ENCODE results near the gene HCST. TPM values are rescaled to one million over a fixed set of nuclear protein-coding genes. Genes with fewer than 3 reads are reported as not detected.

HCST gene
- total RNA-seq, 1 donor from 2014 or later = 0.39 TPM

DNA sequence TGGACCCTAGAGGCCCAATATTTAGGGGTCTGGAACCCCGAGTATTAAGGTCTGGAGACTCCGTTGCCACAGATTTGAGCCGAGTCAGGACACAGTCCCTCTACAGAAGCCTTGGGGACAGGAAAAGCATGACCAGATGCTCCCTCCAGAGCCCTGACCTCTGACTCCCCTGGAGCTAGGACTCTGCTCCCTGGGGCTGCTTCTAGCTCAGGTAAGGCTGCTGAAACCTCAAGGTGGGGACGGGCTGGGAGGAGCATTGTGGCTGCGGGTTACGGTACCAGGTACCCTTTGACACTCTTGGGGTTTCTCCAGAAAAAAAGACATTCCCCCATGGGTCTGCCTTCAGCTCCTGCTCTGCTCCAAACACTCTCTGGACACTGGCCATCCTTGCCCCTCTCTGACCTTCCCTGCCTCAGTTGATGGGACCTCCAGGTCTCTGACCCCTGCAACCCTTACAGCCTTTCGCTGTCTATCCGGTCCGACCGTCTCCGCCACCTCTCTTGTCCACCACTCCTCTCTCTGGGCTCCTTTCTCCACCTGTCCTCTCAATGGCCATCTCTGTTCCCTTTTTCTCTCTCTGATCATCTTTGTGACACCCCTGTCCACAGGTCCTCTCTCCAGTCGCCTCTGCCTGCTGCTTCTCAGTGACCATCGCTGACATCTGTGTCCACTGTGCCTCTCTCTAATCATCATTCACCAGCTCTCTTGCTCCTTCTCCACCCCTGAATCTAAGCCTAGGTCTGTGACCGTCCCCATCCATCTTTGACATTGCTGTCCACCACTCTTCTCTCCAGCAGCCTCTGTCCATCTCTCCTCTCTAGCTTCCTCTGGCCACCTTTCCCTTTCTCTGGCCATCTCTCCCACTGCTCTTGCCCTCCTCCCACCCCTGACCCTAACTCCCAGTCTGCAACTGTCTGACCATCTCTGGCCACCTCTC is 35.3 kb downstream of the HCST start:
- DNase-seq (ENCODE audit: low read depth in 2 of 2) = no peak

DNA sequence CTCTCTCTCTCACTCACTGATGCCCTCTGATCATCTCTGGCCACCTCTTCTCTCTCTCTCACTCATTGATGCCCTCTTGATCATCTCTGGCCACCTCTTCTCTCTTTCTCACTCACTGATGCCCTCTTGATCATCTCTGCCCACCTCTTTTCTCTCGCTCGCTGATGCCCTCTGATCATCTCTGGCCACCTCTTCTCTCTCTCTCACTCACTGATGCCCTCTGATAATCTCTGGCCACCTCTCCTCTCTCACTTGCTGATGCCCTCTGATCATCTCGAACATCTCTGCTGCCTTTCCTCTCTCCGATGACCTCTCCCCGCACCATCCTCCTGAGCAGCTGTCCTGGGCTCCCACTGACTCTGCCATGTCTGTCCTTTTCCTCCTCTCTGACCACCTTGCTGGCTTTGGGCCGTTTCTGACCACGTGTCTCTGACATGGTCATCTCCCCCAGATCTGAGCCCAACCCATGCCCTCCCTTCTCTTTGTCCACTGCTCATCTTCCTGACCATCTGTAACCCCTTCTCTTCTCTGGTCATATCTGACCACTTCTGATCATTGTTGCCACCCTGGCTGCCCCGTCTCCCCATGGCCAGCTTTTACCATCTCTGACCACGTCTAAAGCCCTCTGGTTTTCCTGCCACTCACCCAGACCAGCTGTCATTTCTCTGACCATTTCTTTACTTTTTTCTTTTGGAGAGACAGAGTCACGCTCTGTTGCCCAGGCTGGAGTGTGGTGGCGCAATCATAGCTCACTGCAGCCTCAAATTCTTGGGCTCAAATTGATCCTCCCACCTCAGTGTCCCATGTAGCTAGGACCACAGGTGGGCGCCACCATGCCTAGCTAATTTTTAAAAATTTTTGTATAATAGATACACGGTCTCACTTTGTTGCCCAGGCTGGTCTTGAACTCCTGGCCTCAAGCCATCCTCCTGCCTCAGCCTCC is 36.2 kb downstream of the HCST start:
- no peak for DNase-seq (ENCODE audit: low read depth in 2 of 2)

DNA sequence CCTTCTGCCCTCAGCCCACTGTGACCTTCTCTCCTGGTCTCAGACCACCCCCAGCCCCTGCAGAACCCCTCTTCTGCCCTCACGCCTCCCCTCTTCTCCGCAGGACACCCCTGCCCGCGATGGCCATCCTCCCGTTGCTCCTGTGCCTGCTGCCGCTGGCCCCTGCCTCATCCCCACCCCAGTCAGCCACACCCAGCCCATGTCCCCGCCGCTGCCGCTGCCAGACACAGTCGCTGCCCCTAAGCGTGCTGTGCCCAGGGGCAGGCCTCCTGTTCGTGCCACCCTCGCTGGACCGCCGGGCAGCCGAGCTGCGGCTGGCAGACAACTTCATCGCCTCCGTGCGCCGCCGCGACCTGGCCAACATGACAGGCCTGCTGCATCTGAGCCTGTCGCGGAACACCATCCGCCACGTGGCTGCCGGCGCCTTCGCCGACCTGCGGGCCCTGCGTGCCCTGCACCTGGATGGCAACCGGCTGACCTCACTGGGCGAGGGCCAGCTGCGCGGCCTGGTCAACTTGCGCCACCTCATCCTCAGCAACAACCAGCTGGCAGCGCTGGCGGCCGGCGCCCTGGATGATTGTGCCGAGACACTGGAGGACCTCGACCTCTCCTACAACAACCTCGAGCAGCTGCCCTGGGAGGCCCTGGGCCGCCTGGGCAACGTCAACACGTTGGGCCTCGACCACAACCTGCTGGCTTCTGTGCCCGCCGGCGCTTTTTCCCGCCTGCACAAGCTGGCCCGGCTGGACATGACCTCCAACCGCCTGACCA is 37.2 kb downstream of the HCST start:
- DNase-seq (ENCODE audit: low read depth in 2 of 2) = no peak

DNA sequence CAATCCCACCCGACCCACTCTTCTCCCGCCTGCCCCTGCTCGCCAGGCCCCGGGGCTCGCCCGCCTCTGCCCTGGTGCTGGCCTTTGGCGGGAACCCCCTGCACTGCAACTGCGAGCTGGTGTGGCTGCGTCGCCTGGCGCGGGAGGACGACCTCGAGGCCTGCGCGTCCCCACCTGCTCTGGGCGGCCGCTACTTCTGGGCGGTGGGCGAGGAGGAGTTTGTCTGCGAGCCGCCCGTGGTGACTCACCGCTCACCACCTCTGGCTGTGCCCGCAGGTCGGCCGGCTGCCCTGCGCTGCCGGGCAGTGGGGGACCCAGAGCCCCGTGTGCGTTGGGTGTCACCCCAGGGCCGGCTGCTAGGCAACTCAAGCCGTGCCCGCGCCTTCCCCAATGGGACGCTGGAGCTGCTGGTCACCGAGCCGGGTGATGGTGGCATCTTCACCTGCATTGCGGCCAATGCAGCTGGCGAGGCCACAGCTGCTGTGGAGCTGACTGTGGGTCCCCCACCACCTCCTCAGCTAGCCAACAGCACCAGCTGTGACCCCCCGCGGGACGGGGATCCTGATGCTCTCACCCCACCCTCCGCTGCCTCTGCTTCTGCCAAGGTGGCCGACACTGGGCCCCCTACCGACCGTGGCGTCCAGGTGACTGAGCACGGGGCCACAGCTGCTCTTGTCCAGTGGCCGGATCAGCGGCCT is 37.9 kb downstream of the HCST start:
- no peak for DNase-seq (ENCODE audit: low read depth in 2 of 2)

DNA sequence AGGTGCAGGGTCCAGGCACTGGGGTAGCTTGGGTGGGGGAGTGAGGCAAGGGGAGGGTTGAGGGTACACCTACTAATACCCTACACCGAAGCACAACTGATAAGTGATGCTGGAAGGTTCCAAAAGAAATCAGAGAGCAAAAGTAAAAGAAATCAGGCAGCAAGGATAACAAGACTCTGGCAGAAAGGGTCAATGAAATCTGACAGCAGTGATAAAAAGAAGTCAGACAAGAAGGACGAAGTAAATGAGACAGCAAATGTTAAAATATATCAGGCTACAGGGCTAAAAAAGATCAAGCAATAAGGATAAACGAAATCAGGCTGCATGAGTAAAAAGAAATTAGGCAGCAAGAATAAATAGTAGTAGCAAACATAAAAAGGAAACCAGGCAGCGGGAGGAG is 38.5 kb downstream of the HCST start:
- no peak for DNase-seq (ENCODE audit: low read depth in 2 of 2)

DNA sequence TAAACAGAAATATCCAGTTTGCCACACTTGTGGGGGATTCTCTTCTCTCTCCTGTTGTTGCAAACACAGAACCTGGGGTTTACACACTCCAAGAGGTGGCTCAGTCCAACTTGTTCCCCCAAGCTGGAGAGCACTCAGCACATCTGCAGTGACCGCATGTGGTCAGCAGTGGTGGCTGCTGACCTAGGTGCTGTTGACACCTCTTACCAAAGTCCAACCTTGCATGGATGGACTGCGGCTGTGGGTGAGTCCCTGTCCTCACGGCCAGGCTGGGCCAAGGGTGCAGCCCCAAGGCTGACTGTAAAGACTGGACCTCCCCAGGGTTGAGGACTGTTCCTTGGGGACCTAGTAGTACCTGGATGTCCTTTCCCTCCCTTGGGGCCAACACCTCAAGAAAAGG is 39.9 kb downstream of the HCST start:
- no peak for DNase-seq (ENCODE audit: low read depth in 2 of 2)

DNA sequence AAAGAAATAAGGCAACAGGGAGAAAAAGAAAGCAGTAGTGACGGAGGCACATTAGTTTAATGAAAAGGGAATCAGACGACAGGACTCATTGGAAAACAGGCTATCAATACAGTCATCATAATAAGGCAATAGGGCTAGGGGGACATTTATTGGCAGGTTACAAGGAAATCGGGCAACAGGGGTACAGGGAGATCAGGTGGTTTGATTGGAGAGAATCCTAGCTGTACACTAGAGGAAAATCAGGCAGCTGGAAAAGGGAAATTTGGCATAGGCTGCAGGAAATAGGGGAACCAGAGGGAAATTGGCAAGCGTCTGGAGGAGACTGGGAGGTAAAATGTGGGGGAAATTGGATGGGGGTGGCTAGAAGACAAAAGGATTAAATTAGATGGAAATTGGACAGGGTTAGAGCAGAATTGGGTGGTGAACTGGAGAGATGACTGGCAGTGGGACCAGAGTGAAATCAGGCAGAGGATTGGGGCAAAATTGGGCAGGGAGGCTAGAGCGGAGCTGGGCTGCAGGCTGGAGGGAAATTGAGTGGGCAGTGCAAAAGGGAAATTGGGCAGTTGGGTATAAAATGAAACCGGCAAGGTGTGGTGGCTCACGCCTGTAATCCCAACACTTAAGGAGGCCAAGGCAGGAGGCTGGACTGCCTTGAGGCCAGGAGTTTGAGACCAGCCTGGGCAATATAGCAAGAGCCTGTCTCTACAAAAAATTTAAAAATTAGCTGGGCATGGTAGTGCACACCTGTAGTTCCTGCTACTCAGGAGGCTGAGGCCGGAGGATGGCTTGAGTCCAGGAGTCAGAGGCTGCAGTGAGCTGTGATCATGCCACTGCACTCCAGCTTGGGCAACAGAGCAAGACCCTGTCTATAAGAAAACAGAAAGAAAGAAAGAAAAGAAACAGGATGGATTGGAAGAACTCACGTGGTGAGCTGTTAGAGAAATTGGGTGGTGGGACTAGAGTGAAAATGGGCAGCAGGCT is 41.3 kb downstream of the HCST start:
- DNase-seq (ENCODE audit: low read depth in 2 of 2) = no peak

DNA sequence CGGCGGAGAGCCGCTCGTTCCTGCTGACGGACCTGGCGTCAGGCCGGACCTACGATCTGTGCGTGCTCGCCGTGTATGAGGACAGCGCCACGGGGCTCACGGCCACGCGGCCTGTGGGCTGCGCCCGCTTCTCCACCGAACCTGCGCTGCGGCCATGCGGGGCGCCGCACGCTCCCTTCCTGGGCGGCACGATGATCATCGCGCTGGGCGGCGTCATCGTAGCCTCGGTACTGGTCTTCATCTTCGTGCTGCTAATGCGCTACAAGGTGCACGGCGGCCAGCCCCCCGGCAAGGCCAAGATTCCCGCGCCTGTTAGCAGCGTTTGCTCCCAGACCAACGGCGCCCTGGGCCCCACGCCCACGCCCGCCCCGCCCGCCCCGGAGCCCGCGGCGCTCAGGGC is 42.2 kb downstream of the HCST start:
- no peak for DNase-seq (ENCODE audit: low read depth in 2 of 2)

DNA sequence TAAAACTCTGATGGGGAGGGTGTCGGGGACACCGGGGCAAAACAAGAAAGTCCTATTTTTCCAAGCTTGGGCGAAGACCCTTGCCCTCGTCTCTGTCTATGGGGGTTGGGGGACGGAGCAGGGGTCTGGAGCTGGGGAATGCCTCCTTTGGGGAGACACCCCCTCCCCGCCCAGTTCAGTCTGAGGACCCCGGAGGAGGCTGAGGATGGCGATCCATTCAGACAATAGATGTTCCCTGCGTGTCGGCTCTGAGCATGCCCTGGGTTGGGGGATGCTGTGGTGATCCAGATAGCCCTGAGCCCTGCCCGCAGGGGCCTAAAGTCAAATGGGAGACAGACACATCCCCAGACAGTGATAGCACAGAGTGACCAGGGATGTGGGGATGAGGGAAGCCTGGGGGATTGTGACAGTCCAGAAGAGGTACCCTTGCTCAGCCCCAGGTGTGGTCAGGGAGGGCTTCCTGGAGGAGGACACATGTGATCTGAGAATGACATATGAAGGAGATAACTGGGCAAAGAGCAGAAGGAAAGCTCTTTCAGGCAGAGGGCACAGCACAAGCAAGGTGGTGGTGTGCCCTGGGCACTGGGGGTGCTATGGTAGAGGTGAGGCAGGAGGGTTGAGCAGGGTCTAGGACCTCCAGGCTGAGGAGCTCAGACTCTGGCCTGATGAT is 42.9 kb downstream of the HCST start:
- no peak for DNase-seq (ENCODE audit: low read depth in 2 of 2)

DNA sequence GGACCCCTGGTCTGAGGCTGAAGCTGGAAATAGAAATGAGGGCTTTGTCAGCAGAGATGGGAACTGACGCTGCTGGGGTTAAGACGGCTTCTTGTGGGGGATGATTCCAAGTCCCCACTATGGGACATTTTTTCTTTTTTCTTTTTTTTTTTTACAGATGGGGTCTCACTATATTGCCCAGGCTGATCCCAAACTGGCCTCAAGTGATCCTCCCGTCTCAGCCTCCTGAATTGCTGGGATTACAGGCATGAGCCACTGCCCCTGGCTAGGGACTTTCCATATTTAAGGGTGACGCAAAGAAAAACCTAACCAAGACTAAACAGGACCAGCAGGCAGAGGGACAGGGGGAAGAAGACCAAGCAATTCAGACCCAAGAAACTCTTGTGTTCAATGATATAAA is 43.9 kb downstream of the HCST start:
- DNase-seq (ENCODE audit: low read depth in 2 of 2) = no peak

DNA sequence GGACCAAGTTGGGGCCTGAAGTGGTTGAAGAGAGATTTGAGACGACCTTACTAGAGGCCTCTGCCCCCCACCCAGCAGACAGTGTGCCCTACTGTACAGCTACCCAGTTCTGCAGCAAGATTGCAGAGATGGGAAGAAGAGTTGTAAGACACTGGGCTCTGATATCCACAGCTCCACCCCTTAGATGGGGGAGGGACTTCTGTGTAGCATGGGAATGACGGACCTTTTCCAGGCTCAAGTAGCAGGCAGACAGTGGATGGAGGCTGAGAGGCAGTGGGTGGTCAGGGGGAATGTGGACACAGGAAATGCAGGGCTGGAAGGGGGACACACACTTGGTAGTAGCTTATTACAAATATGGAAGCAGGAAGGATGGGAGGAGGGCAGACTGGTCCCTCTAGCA is 46.8 kb downstream of the HCST start:
- DNase-seq (ENCODE audit: low read depth in 2 of 2) = no peak

Other genes with a start within 250 kb of the HCST start
- gene UPK1A, start 236.0 kb upstream of the HCST start, total RNA-seq = not detected in 2 replicates
- gene ZBTB32, start 198.0 kb upstream of the HCST start, total RNA-seq = not detected in 2 replicates
- 2.3 and 7.1 TPM in 2 replicates for gene KMT2B, start 184.5 kb upstream of the HCST start, total RNA-seq
- gene IGFLR1, start 160.1 kb upstream of the HCST start, total RNA-seq = 1.1 and 1.8 TPM in 2 replicates
- 2.4 and 4.3 TPM in 2 replicates for gene U2AF1L4, start 157.1 kb upstream of the HCST start, total RNA-seq
- gene PSENEN, start 156.9 kb upstream of the HCST start, total RNA-seq = 16.3 and 19.2 TPM in 2 replicates
- 3.0 and 3.8 TPM in 2 replicates for gene LIN37, start 154.0 kb upstream of the HCST start, total RNA-seq
- gene HSPB6, start 145.5 kb upstream of the HCST start, total RNA-seq = 0.13 and 0.25 TPM in 2 replicates
- 1.3 and 1.4 TPM in 2 replicates for gene PROSER3, start 144.4 kb upstream of the HCST start, total RNA-seq
- 1.0 and 2.3 TPM in 2 replicates for gene ARHGAP33, start 127.0 kb upstream of the HCST start, total RNA-seq
- not detected in 2 replicates for gene PRODH2, start 89.7 kb upstream of the HCST start, total RNA-seq
- not detected in 2 replicates for gene NPHS1, start 50.0 kb upstream of the HCST start, total RNA-seq
- gene KIRREL2, start 45.6 kb upstream of the HCST start, total RNA-seq = not detected in 2 replicates
- gene APLP1, start 34.0 kb upstream of the HCST start, total RNA-seq = 1.8 TPM in 2 replicates
- 1.4 and 2.8 TPM in 2 replicates for gene NFKBID, start 2.0 kb upstream of the HCST start, total RNA-seq
- gene TYROBP, start 5.8 kb downstream of the HCST start, total RNA-seq = not detected in 2 replicates
- gene LRFN3, start 33.8 kb downstream of the HCST start, total RNA-seq = 0.77 and 2.9 TPM in 2 replicates
- gene SDHAF1, start 92.7 kb downstream of the HCST start, total RNA-seq = 7.2 and 14.0 TPM in 2 replicates
- gene SYNE4, start 106.3 kb downstream of the HCST start, total RNA-seq = under 0.01 TPM in 1 of 2 replicates, not detected in the other
- 5.5 and 8.7 TPM in 2 replicates for gene ALKBH6, start 111.7 kb downstream of the HCST start, total RNA-seq
- 1.3 and 6.1 TPM in 2 replicates for gene CLIP3, start 130.3 kb downstream of the HCST start, total RNA-seq
- gene THAP8, start 151.8 kb downstream of the HCST start, total RNA-seq = 0.77 and 1.1 TPM in 2 replicates
- 1.8 and 2.7 TPM in 2 replicates for gene WDR62, start 152.4 kb downstream of the HCST start, total RNA-seq
- gene OVOL3, start 208.6 kb downstream of the HCST start, total RNA-seq = not detected in 2 replicates
- 108 and 117 TPM in 2 replicates for gene POLR2I, start 212.3 kb downstream of the HCST start, total RNA-seq
- 163 and 164 TPM in 2 replicates for gene TBCB, start 212.9 kb downstream of the HCST start, total RNA-seq
- gene CAPNS1, start 237.5 kb downstream of the HCST start, total RNA-seq = 383 and 452 TPM in 2 replicates
- gene COX7A1, start 249.9 kb downstream of the HCST start, total RNA-seq = 32.7 and 77.4 TPM in 2 replicates